Measurements from ENCODE around the gene LSMEM2. TPM values are rescaled to one million over a fixed set of nuclear protein-coding genes. Genes with fewer than 3 reads are reported as not detected.
A peak's percentile ranks its signal among the peaks of the same experiment; 100 is the strongest.

The LSMEM2 gene
- total and polyA plus RNA-seq, 11 donors = 1.3 to 68.3 (median 29.7) TPM

- Histone ChIP-seq H3K9me3 (no peaks in the 10 kb centered on the region), H3K27ac (peak within 1 kb of the TSS; percentile 59 to 93 (median 84)), H3K4me3 (peak within 1 kb of the TSS; percentile 69 to 100 (median 90)), H3K4me1 (peaks cover 5 to 58% (median 40%) of the 10 kb centered on the region in 12 donors), H3K36me3 (peaks cover 0 to 57% (median 51%) of the 10 kb centered on the region in 9 donors), H3K27me3 (no peaks in the 10 kb centered on the region)
- peak; percentile 96 to 99 (median 98) for DNase-seq
- 3 to 6% (median 3%) methylated on average over 33 to 55 of the region's 55 CpGs for WGBS, 4 donors
- peak; percentile 67 to 86 (median 84) for ATAC-seq
- TF ChIP-seq CTCF (IDR thresholded peaks at IDR 0.05) (peak in 1 of 12 donors; percentile 11), POLR2A (IDR thresholded peaks at IDR 0.05) (peak; percentile 28 to 82)
- intact Hi-C loops (cut with DNase I) = loop anchor here in 4 of 10 donors (5.0 to 10.0 kb wide), 3 partner anchors 36 to 73 kb away; partner anchors contain the start of genes LSMEM2 (in 2 of the 4) and IFRD2 (in 1 of the 4)
Measured at GRCh38 chr3:50327943-50328691, 49.2 kb downstream of the LSMEM2 start, which contains the start of gene TUSC2. TUSC2 (minus strand) TSS chr3:50328223; CDS start chr3:50328099, 124 bp downstream.

- 87 to 92% (median 91%) methylated on average over 3 to 10 of the region's 10 CpGs for WGBS, 4 donors
- no peak overlapping the region for H3K4me3 ChIP-seq
- peak overlapping the region in 1 of 12 donors; percentile 24 for H3K27ac ChIP-seq
- ATAC-seq (no peak), DNase-seq (peak in 3 of 5 donors; percentile 9 to 20 (median 19))
- no peaks in the 10 kb centered on the region for H3K27me3 ChIP-seq
- intact Hi-C loops (cut with DNase I) = no loop called here
- H3K36me3 ChIP-seq = peaks cover 0 to 70% (median 44%) of the 10 kb centered on the region in 9 donors
- TF ChIP-seq POLR2A (IDR thresholded peaks at IDR 0.05) (no peak), CTCF (IDR thresholded peaks at IDR 0.05) (no peak)
- H3K9me3 ChIP-seq = no peaks in the 10 kb centered on the region
- peaks cover 5 to 58% (median 44%) of the 10 kb centered on the region in 12 donors for H3K4me1 ChIP-seq
Measured at GRCh38 chr3:50330330-50330729, 51.4 kb downstream of the LSMEM2 start.

GRCh38 chr3:50331364-50331907, 52.5 kb downstream of the LSMEM2 start:
- peak overlapping the region in 3 of 12 donors; percentile 98 to 100 (median 99) for H3K27ac ChIP-seq
- whole genome bisulfite sequencing, 4 donors = 93 to 95% (median 94%) methylated on average over 9 to 19 of the region's 19 CpGs
- H3K36me3 ChIP-seq = peaks cover 0 to 65% (median 34%) of the 10 kb centered on the region in 9 donors
- H3K9me3 ChIP-seq = no peaks in the 10 kb centered on the region
- peaks cover 13 to 67% (median 55%) of the 10 kb centered on the region in 12 donors for H3K4me1 ChIP-seq
- ATAC-seq (no peak), DNase-seq (peak in 1 of 5 donors; percentile 20)
- intact Hi-C loops (cut with DNase I) = no loop called here
- no peaks in the 10 kb centered on the region for H3K27me3 ChIP-seq
- no peak overlapping the region for H3K4me3 ChIP-seq
- TF ChIP-seq CTCF (IDR thresholded peaks at IDR 0.05) = no peak
- no peak for TF ChIP-seq POLR2A (IDR thresholded peaks at IDR 0.05)
